DOHH2 (cell line): ENCODE results near the gene ZBTB46.

ENCODE experiments used
- H3F3A ChIP-seq: fragments of 200-600 bp; sonication (generic), shearing (Covaris generic); 2 replicates; pipeline ENCODE4 v1.6.0; 2016; ENCODE audit warnings: antibody characterized with exemption, mild to moderate bottlenecking; ENCODE audit not compliant: control insufficient read depth, insufficient read depth
- H3K27ac ChIP-seq: fragments of 200-600 bp; sonication (generic); 2 replicates; pipeline ENCODE4 v1.5.1; 2014; ENCODE audit warnings: low read depth, mild to moderate bottlenecking, low read length, moderate library complexity
- H3K27me3 ChIP-seq: fragments of 200-600 bp; sonication (generic); 2 replicates; pipeline ENCODE4 v1.6.1; 2014; ENCODE audit warnings: mild to moderate bottlenecking, low read length, mixed read lengths; ENCODE audit not compliant: control insufficient read depth
- H3K36me3 ChIP-seq: fragments of 200-600 bp; sonication (generic); 2 replicates; pipeline ENCODE4 v1.6.1; 2014; ENCODE audit warnings: mild to moderate bottlenecking, low read length, moderate library complexity, mixed read lengths; ENCODE audit not compliant: control insufficient read depth
- H3K4me1 ChIP-seq: fragments of 200-600 bp; sonication (generic); 2 replicates; pipeline ENCODE4 v1.6.1; 2014; ENCODE audit warnings: mild to moderate bottlenecking, low read length, mixed read lengths; ENCODE audit not compliant: control insufficient read depth
- H3K4me2 ChIP-seq: fragments of 200-600 bp; sonication (generic); 2 replicates; pipeline ENCODE4 v1.6.0; 2014; ENCODE audit warnings: mild to moderate bottlenecking, low read length, moderate library complexity
- H3K4me3 ChIP-seq: fragments of 200-600 bp; sonication (generic); 2 replicates; pipeline ENCODE4 v1.5.1; 2014; ENCODE audit warnings: mild to moderate bottlenecking, low read length, mixed read lengths
- H3K79me2 ChIP-seq: fragments of 200-600 bp; sonication (generic); 2 replicates; pipeline ENCODE4 v1.6.1; 2014; ENCODE audit warnings: mild to moderate bottlenecking, low read length, mixed read lengths; ENCODE audit not compliant: control insufficient read depth
- H3K9me2 ChIP-seq: fragments of 200-600 bp; sonication (generic); replicated peaks from 2 replicates; pipeline ENCODE4 v1.6.1; 2014; ENCODE audit warnings: mild to moderate bottlenecking, low read length, mixed read lengths; ENCODE audit not compliant: control insufficient read depth
- H3K9me3 ChIP-seq: fragments of 200-600 bp; sonication (generic); 2 replicates; pipeline ENCODE4 v1.6.1; 2014; ENCODE audit warnings: antibody characterized with exemption, low read length, mixed read lengths; ENCODE audit not compliant: control insufficient read depth, insufficient read depth
- H4K20me1 ChIP-seq: fragments of 200-600 bp; sonication (generic); 2 replicates; pipeline ENCODE4 v1.6.0; 2014; ENCODE audit warnings: low read depth, mild to moderate bottlenecking, antibody characterized with exemption, low read length, moderate library complexity; ENCODE audit not compliant: control insufficient read depth, insufficient read depth
- CTCF ChIP-seq: fragments of 200-600 bp; sonication (generic); IDR thresholded peaks from one replicate; pipeline ENCODE4 v1.5.1; 2014; ENCODE audit warnings: antibody characterized with exemption, mild to moderate bottlenecking, low read depth, low read length; ENCODE audit not compliant: poor library complexity, severe bottlenecking
- EZH2phosphoT487 ChIP-seq: fragments of 200-600 bp; sonication (generic); IDR thresholded peaks from 2 replicates; pipeline ENCODE4 v1.6.1; 2017; ENCODE audit warnings: borderline replicate concordance, mild to moderate bottlenecking, antibody characterized with exemption, low read length, moderate library complexity, mixed read lengths

Gene ZBTB46

GRCh38 chr20:63808145-63808724, 22.8 kb downstream of the ZBTB46 start:
- no peaks in the 10 kb centered on the region for H3K4me1 ChIP-seq

DNA sequence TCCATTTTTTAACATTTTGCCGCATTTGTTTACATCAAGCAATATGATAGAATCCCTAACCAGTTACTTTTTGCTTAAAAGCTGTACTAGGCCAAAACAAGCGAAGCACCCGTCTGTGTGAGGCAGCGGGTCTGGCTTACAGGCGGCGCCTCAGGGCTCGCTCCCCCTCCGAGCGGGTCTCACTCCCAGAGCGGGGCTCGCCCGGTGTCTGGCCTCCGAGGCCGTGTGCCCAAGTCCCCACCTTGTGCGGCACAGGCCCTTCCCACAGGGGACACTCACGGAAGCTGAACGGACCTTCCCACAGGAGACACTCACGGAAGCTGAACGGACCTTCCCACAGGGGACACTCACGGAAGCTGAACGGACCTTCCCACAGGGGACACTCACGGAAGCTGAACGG, 23.4 kb downstream of the ZBTB46 start:
- no peaks in the 10 kb centered on the region for H3K36me3 ChIP-seq
- no peaks in the 10 kb centered on the region for H3K4me1 ChIP-seq
- H3K4me3 ChIP-seq: no peak overlapping the region
- H3K9me2 ChIP-seq: no peaks in the 10 kb centered on the region
- no peak overlapping the region for H3K27ac ChIP-seq
- H3K4me2 ChIP-seq: no peak overlapping the region
- no peaks in the 10 kb centered on the region for H3K79me2 ChIP-seq
- H3K27me3 ChIP-seq: no peaks in the 10 kb centered on the region
- no peaks in the 10 kb centered on the region for H4K20me1 ChIP-seq
- TF ChIP-seq EZH2phosphoT487: no peak
- TF ChIP-seq CTCF: no peak
- no peaks in the 10 kb centered on the region for H3K9me3 ChIP-seq
- no peaks in the 10 kb centered on the region for H3F3A ChIP-seq

More at GRCh38 chr20:63808145-63808724, 22.8 kb downstream of the ZBTB46 start:
- H3K27me3 ChIP-seq: no peaks in the 10 kb centered on the region
- no peaks in the 10 kb centered on the region for H3F3A ChIP-seq
- no peaks in the 10 kb centered on the region for H3K79me2 ChIP-seq
- H4K20me1 ChIP-seq: no peaks in the 10 kb centered on the region
- TF ChIP-seq CTCF: no peak
- TF ChIP-seq EZH2phosphoT487: no peak
- H3K9me2 ChIP-seq: no peaks in the 10 kb centered on the region
- H3K9me3 ChIP-seq: no peaks in the 10 kb centered on the region
- H3K27ac ChIP-seq: no peak overlapping the region
- no peak overlapping the region for H3K4me3 ChIP-seq
- H3K4me2 ChIP-seq: no peak overlapping the region
- H3K36me3 ChIP-seq: no peaks in the 10 kb centered on the region

GRCh38 chr20:63804308-63804636, 26.8 kb downstream of the ZBTB46 start:
- Histone ChIP-seq H3K4me2 (no peak overlapping the region), H3F3A (no peaks in the 10 kb centered on the region), H3K27me3 (no peaks in the 10 kb centered on the region), H3K9me3 (no peaks in the 10 kb centered on the region), H3K4me1 (no peaks in the 10 kb centered on the region), H3K36me3 (no peaks in the 10 kb centered on the region), H3K79me2 (no peaks in the 10 kb centered on the region), H3K27ac (no peak overlapping the region), H3K4me3 (no peak overlapping the region), H3K9me2 (no peaks in the 10 kb centered on the region), H4K20me1 (no peaks in the 10 kb centered on the region)
- TF ChIP-seq EZH2phosphoT487 (no peak), CTCF (no peak)
